GM19351 (cell line): ENCODE results near the gene RPL39.
"Not testable (repeated sequence)": the region's sequence is repeated elsewhere in the genome, so short reads cannot be mapped to it uniquely, and the experiment has no call there.

Experiments used
- ATAC-seq: cut with Tn5 transposase; IDR thresholded peaks from one replicate; pipeline ENCODE4 v1.9.1; 2021; ENCODE audit warnings: mild to moderate bottlenecking, moderate library complexity; ENCODE audit not compliant: unreplicated experiment

The RPL39 gene

DNA sequence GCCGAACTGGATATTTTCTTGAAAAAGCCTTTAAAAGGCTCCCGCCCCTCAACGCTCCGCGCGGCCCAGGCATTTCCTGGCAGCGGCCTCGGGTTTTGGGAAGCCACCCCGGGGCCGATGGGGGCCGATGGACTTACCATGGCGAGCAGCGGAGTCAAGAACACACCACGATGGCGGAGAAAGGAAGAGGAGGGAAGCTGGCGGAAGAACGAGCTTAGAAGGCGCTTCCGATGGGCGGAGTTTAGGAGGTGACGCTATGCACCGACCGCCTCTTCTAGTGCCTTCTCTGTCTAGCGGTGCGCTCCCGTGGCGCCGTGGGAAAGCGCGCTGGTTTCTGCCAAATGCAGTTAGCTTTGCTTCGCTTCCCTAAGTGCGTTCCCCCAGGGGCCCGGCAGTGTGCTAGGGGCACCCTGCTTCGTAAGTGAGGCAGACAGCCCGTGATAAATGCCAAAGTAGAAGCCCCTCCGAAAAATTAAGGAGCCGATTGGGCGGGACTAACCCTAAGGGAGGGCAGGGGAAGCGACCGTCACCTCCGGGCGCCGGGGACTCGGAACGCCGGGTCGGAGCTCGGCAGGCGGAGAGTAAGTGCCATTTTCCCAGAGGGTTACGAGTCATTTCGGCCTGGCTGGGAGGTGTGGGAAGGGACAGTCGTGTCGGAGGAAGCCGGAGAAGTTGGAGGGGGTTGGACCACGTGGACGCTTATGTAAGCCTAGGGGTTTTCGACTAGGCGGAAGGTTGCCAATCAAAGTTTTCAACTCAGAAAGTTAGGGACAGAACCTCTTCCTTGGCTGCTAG is at the start of gene RPL39:
RPL39 (minus strand) TSS at position 194 of the 795 bp plus-strand sequence; CDS start at position 140, 54 bp downstream.
- ATAC-seq: peak; percentile 79

DNA sequence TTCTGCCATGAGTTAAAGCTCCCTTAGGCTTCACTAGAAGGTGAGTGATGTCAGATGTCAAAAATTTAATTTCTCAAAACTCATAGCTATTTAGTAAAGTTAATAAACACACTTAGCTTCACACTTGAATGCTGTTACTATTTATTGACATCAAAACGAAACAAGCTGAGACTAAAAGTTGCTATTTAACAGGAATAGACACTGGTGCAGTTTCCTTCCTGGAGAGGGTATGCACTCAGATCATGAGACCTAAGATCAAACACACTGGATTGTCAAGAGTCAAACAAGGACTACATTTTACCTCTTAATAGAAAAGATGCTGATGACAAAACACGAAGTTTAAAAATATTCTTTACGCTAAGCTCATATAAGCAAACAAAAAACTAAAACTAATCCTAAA is 42.5 kb upstream of the RPL39 start:
- ATAC-seq: no peak

DNA sequence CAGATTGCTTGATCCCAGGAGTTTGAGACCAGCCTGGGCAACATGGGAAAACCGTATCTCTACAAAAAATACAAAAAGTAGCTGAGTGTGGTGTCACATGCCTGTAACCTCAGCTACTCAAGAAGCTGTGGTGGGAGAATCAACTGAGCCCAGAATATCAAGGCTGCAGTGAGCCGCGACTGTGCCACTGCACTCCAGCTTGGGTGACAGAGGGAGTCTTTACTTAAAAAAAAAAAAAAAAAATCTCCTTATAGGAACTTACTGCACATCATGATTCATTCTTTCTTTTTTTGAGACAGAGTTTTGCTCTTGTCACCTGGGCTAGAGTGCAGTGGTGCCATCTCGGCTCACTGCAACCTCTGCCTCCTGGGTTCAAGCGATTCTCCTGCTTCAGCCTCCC is 37.0 kb upstream of the RPL39 start:
- ATAC-seq: no peak

DNA sequence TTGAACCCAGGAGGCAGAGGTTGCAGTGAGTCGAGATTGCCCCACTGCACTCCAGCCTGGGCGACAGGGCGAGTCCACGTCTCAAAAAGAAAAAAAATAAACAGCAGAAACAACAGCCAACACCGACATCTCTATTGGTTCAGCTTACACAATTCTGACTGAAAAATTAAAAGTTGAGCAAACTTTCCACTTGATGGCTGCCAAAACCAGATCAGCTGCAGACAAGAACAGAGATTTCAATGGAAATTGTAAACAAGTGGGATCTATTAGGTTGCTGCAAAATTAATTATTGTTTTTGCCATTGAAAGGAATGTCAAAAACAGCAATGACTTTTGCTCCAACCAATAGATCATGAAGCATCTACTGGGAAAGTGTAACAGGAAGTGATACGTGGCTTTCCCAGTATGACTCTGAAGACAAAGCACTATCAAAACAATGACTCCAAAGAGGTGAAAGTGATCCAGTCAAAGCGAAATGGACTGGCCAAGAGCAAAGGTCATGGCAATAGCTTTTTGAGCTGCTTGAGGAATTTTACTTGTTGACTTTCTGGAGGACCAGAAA is 35.0 kb upstream of the RPL39 start:
- ATAC-seq: no peak

DNA sequence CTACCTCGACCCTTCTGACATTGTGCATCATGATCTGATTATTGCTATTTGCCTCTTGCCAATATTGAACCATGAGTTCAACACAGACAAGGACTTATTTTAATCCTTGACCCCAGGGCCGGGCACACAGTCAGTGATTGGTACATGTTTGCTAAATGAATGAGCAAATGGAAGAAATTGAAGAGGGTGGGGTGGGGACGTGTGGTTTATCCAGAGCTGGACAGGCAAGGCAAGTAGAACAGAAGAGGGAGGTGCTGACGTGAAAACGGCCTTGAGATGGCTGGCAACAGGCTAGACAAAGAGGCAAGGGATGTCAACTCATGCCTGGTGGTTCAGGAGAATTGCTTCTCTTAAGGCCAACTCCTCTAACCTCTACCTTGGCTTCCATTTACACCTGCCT is 32.8 kb upstream of the RPL39 start:
- not testable (repeated sequence) for ATAC-seq

DNA sequence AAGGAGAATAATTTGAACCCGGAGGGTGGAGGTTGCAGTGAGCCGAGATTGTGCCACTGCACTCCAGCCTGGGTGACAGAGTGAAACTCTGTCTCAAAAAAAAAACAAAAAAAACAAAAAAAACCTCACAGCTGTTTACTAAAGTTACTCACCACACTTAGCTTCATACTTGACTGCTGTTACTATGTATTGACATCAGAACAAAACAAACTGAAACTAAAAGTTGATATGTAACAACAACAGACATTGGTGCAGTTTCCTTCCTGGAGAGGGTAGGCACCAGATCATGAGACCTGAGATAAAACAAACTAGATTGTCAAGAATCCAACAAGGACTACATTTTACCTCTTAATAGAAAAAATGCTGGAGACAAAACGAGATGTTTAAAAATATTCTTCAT is 30.3 kb upstream of the RPL39 start:
- ATAC-seq: peak; percentile 93

DNA sequence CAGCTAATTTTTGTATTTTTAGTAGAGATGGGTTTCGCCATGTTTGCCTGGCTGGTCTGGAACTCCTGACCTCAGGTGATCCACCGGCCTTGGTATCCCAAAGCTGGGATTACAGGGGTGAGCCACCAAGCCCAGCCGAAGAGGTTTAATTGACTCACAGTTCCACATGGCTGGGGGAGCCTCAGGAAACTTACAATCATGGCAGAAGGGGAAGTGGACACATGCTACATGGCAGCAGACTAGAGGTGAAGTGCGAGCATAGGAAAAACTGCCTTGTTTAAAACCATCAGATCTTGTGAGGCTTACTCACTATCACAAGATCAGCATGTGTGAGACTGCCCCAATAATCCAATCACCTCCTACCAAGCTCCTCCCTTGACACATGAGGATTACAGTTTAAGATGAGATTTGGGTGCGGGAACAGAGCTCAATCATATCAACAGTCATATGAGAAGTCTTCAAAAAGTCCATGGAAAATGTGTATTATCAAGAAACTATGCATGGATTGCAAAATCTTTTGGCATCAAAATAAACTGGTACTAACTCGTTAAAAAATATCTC is 25.8 kb upstream of the RPL39 start:
- no peak for ATAC-seq

DNA sequence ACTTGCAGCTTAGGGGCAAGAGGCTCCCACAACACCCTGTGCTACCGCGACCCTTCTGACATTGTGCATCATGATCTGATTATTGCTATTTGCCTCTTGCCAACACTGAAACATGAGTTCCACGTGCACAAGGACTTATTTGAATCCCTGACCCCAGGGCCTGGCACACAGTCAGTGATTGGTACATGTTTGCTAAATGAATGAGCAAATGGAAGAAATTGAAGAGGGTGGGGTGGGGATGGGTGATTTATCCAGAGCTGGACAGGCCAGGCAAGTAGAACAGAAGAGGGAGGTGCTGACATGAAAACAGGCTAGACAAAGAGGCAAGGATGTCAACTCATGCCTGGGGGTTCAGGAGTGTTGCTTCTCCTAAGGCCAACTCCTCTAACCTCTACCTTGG is 24.9 kb upstream of the RPL39 start:
- no peak for ATAC-seq

DNA sequence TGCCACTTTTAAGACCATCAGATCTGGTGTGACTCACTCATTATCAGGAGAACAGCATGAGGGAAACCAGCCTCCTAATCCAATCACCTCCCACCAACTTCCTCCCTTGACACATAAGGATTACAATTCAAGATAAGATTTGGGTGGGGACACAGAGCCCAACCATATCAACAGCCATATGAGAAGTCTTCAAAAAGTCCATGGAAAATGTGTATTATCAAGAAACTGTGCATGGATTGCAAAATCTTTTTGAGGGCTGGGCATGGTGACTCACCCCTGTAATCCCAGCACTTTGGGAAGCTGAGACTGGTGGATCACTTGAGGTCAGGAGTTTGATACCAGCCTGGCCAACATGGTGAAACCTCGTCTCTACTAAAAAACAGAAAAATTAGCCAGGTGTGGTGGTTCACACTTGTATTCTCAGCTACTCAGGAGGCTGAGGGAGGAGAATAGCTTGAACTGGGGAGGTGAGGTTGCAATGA is 17.8 kb upstream of the RPL39 start:
- no peak for ATAC-seq

DNA sequence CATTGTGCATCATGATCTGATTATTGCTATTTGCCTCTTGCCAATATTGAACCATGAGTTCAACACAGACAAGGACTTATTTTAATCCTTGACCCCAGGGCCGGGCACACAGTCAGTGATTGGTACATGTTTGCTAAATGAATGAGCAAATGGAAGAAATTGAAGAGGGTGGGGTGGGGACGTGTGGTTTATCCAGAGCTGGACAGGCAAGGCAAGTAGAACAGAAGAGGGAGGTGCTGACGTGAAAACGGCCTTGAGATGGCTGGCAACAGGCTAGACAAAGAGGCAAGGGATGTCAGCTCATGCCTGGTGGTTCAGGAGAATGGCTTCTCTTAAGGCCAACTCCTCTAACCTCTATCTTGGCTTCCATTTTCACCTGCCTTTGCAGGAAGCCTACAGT is 17.0 kb upstream of the RPL39 start:
- not testable (repeated sequence) for ATAC-seq

DNA sequence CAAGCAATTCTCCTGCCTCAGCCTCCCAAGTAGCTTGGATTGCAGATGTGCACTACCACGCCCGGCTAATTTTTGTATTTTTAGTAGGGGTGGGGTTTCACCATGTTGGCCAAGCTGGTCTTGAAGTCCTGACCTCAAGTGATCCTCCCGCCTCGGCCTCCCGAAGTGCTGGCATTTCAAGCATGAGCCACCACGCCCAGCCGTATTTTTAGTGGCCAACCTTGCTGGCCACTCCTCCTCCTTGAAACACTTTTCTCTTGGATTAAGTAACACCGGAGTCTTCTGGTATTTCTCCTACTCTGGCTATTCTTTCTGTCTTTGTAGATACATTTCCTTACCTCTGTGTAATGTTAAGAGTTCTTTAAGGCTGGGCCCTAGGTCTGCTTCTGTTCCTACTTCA is 11.1 kb upstream of the RPL39 start:
- no peak for ATAC-seq

DNA sequence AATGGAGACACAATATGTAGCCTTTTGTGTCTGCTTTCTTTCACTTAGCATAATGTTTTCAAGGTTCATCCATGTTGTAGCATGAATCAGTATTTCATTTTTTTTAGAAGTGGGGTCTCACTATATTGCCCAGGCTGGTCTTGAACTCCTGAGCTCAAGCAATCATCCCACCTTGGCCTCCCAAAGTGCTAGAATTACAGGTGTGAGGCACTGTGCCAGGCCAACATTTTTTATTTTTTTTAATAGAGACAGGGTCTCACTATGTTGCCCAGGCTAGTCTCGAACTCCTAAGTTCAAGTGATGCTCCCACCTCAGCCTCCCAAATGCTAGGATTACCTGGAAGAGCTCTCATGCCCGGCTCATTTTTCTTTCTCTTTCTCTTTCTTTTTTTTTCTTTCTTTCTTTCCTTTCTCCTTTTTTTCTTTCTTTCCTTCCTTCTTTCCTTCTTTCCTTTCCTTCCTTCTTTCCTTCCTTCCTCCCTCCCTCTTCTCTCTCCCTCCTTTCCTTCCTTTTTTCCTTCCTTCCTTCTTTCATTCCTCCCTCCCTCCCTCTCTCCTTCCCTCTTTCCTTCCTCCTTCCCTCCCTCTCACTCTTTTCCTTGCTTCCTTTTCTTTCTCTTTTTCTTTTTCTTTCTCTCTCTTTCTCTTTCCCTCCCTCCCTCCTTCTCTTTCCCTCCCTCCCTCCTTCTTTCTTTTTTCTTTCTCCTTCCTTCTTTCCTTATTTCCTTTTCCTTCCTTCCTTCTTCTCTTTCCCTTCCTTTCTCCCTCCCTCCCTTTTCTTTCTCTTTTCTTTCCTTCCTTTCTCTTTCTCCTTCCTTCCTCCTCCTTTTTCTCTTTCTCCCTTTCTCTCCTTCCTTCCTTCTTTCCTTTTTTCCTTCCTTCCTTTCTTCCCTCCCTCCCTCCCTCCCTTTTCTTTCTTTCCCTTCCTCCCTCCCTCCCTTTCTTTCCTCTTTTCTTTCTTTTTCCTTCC is 10.1 kb upstream of the RPL39 start:
- ATAC-seq: no peak

DNA sequence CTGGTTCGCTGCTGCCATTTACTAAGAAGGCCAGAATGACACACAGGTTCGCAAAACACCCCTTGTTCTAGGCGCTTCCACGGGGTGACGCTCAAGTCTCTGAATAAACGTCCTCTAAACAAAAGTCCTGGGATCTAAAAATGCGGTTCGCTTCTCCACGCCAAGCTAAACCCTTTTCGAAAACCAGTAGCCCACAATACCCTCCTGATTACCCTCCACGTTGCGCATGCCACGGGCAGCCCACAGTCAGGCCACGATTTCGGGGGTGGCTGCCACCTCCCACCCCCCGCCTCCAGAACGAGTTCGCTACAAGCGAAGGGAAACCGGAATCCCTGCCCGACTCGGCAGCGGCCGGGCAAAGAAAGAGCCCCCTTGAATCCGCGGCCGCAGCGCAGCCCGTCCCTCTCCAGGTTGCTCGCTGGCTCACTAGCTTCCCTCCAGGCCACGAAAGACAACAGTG is 423 bp downstream of the RPL39 start:
- peak; percentile 11 for ATAC-seq

DNA sequence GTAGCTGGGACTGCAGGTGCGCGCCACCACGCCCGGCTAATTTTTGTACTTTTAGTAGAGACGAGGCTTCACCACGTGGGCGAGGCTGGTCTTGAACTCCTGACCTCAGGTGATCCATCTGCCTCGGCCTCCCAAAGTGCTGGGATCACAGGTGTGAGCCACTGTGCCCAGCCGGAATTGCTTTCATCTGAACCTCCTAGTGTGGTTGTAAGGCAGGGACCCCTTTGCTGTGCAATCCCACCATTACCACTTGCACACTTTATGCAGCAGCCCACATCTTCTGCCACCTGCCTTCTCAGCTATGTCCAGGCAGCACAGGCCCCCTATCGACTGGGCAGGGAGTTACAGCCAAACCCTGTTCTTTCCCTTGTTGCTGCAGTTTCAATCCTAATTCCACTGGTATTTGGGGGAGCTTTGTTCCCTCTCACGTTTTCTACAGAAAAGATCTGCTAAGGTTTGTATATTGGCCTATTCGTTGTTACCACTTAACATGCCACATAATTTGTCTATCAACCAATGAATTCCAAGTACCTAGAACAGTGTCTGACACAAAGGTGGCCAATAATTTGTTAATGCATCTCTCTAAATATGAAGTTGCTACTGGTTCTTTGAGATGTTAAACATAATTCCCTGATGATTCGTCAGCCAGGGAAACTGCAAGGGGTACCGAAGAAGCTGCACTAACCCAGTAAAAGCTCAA is 6.5 kb downstream of the RPL39 start:
- peak; percentile 73 for ATAC-seq

DNA sequence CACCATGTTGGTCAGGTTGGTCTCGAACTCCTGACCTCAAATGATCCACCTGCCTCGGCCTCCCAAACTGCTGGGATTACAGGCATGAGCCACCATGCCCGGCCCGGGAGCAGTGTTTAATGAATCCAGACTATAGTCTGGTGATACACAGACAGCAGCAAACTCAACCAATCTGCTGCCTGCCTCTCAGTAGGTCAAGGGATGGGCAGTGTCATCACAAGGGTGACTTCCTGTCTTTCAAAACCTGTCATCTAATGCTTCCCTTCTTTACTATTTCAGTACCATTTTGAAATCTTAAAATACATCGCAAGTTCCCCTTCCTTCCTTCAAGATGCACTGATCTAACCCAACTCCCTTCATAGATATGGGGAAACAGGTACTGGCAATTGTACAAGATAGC is 8.4 kb downstream of the RPL39 start:
- no peak for ATAC-seq

DNA sequence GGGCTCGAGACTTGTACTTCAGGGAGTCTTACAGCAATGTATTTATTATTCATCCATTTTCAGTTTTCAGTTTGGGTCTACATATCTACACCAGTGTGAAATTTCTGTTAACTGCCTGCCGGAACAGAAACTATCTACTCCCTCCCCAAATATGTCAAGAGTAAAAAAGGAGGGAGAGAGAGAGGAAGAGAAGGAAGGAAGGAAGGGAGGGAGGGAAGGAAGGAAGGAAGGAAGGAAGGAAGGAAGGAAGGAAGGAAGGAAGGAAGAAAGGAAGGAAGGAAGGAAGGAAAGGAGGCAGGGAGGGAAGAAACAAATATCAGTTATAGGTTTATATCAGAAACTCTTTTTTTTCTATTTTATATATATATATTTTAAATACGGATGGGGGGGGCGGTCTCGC is 12.6 kb downstream of the RPL39 start:
- ATAC-seq: no peak

DNA sequence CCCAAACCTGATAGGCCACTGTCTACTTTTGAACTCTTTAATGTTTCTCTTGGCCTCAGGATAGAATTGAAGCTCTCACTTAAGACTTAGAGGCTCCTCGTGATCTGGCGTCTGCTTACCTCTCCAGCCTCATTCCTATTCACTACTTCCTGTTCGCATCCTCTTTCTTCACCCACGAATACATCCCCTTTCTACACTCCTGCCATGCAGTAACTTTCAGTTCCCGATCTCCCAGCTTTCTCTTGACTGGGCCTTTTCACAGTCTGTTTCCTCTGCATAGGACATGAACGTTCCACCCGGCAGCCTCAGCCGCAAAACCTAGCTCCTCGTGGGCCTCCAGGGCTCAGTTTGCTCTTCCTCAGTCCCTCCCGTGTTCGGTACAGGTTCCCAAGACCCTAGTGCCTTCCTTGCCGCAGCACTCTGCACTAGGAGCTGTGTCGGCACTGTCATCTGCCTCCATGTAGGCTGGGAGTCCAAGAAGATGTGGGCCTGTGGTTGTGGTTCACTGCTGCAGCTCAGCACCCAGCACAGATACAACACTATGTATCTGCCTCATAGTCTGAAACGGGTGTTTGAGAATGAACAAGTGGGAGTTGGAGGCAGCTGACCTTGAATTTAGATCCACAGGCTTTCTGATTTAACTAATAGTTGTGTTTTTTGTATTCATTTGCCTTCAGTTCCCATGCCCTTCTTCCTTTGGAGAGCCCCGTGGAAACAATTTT is 15.8 kb downstream of the RPL39 start:
- ATAC-seq: peak; percentile 75

DNA sequence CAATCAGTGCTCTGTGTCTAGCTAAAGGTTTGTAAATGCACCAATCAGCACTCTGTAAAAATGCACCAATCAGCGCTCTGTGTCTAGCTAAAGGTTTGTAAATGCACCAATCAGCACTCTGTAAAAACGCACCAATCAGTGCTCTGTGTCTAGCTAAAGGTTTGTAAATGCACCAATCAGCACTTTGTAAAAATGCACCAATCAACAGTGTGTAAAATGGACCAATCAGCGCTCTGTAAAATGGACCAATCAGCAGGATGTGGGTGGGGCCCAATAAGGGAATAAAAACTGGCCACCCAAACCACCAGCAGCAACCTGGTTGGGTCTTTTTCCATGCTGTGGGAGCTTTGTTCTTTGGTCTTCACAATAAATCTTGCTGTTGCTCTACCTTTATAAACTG is 22.0 kb downstream of the RPL39 start:
- ATAC-seq: not testable (repeated sequence)

DNA sequence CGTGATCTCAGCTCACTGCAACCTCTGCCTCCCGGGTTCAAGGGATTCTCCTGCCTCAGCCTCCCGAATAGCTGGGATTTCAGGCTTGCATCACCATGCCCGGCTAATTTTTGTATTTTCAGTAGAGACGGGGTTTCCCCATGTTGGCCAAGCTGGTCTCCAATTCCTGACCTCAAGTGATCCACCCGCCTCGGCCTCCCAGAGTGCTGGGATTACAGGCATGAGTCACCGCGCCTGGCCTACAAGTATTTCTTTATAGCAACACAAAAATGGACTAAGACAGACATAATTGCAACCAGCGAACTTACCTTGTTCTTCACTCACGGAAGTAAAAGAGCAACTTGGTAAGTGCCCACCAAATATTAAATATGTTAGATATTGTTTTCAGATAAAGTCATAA is 23.0 kb downstream of the RPL39 start:
- not testable (repeated sequence) for ATAC-seq
